GM18868 (cell line): Measurements from ENCODE around the gene SPRTN.

Source experiments
- ATAC-seq: cut with Tn5 transposase; IDR thresholded peaks from one replicate; pipeline ENCODE4 v1.9.1; 2021; ENCODE audit warnings: mild to moderate bottlenecking, moderate library complexity; ENCODE audit not compliant: unreplicated experiment

The SPRTN gene

GRCh38 chr1:231376101-231376500 lies 38.0 kb downstream of the SPRTN start:
- ATAC-seq, result no peak

GRCh38 chr1:231376875-231377549 lies 38.9 kb downstream of the SPRTN start:
- peak; percentile 70 for ATAC-seq

GRCh38 chr1:231381729-231382128 lies 43.6 kb downstream of the SPRTN start:
- ATAC-seq, result no peak

- ATAC-seq, result no peak
These were observed 44.3 kb downstream of the SPRTN start for GRCh38 chr1:231382426-231382825.

GRCh38 chr1:231383159-231383860 lies 45.2 kb downstream of the SPRTN start:
- ATAC-seq, result no peak

GRCh38 chr1:231384696-231385415 lies 46.8 kb downstream of the SPRTN start:
- ATAC-seq, result no peak

- no peak for ATAC-seq
These were observed 47.3 kb downstream of the SPRTN start for GRCh38 chr1:231385416-231385748.

GRCh38 chr1:231386466-231386865 lies 48.4 kb downstream of the SPRTN start:
- no peak for ATAC-seq

GRCh38 chr1:231387770-231388669 lies 49.9 kb downstream of the SPRTN start:
- ATAC-seq, result no peak

- peak; percentile 88 for ATAC-seq
These were observed 52.0 kb downstream of the SPRTN start for GRCh38 chr1:231390071-231390470.

GRCh38 chr1:231392389-231393131 lies 54.5 kb downstream of the SPRTN start:
- ATAC-seq, result no peak

- ATAC-seq, result no peak
These were observed 55.6 kb downstream of the SPRTN start for GRCh38 chr1:231393668-231394067.

GRCh38 chr1:231395076-231395997 lies 57.2 kb downstream of the SPRTN start:
- no peak for ATAC-seq

- no peak for ATAC-seq
These were observed 57.9 kb downstream of the SPRTN start for GRCh38 chr1:231395998-231396390.

GRCh38 chr1:231396643-231397042 lies 58.5 kb downstream of the SPRTN start:
- ATAC-seq, result no peak

- no peak for ATAC-seq
These were observed 60.0 kb downstream of the SPRTN start for GRCh38 chr1:231397886-231398671.

- no peak for ATAC-seq
These were observed 63.4 kb downstream of the SPRTN start for GRCh38 chr1:231401478-231401877.

GRCh38 chr1:231404318-231404717 lies 66.2 kb downstream of the SPRTN start:
- ATAC-seq, result no peak
